B cell (primary cell): ENCODE measurements around the gene P3H3. TPM values are rescaled to one million over a fixed set of nuclear protein-coding genes. Genes with fewer than 3 reads are reported as not detected.

Experiments used
- ATAC-seq: fragments of 200-7000 bp; cut with Tn5 transposase; one replicate; pipeline ENCODE4 v1.10.0; 2021; ENCODE audit warnings: low read depth, mild to moderate bottlenecking, moderate number of reproducible peaks, moderate library complexity
- CTCF ChIA-PET: fragments of 350-600 bp; sonication (Branson Sonifier 250); formaldehyde crosslinking; loops from one replicate; lab custom pipeline; 2021; ENCODE audit warnings: antibody characterized with exemption, inconsistent platforms; lab: Charles Lee
- POLR2A ChIA-PET: fragments of 350-600 bp; sonication (Branson Sonifier 250); formaldehyde crosslinking; loops from one replicate; lab custom pipeline; 2021; ENCODE audit warnings: antibody characterized with exemption; lab: Charles Lee
- DNase-seq: peaks from one replicate; pipeline ENCODE4 v3.0.0; 2013
- H2AFZ ChIP-seq: 2 replicates; pipeline ENCODE4 v1.6.1; 2012; ENCODE audit warnings: mild to moderate bottlenecking, low read depth, low read length; ENCODE audit not compliant: insufficient read depth, poor library complexity, severe bottlenecking
- H3K27ac ChIP-seq, 2 donors: 1 replicate in 1 of 2; 2 replicates in 1 of 2; pipeline ENCODE4 v1.5.1; 2012 to 2013; ENCODE audit warnings: low read length in 2 of 2, mild to moderate bottlenecking in 2 of 2, moderate library complexity in 1 of 2
- H3K27me3 ChIP-seq, 4 experiments: fragments of 200-600 bp in 1 of 4; sonication (generic) in 1 of 4; replicated peaks in 1 of 4; 1 replicate in 2 of 4; 2 replicates in 2 of 4; pipeline versions ENCODE4 v1.6.1 to v1.7.0; 2013 to 2016; ENCODE audit warnings: low read length in 3 of 4, mild to moderate bottlenecking in 2 of 4, mixed read lengths in 1 of 4, moderate library complexity in 1 of 4; ENCODE audit not compliant: insufficient read depth in 4 of 4, control insufficient read depth in 3 of 4; ENCODE audit errors: control extremely low read depth in 1 of 4
- H3K36me3 ChIP-seq, 2 experiments: replicated peaks in 1 of 2; 1 replicate in 1 of 2; 2 replicates in 1 of 2; pipeline versions ENCODE4 v1.6.1 to v1.7.1; 2013; ENCODE audit warnings: low read length in 1 of 2; ENCODE audit not compliant: insufficient read depth in 2 of 2, control insufficient read depth in 1 of 2; ENCODE audit errors: control extremely low read depth in 1 of 2, extremely low read depth in 1 of 2
- H3K4me1 ChIP-seq, 2 donors: fragments of 200-600 bp in 1 of 2; sonication (generic) in 1 of 2; 1 replicate in 1 of 2; 2 replicates in 1 of 2; pipeline versions ENCODE4 v1.5.1 to v1.6.1; 2013 to 2017; ENCODE audit warnings: low read length in 2 of 2; ENCODE audit not compliant: control insufficient read depth in 2 of 2, insufficient read depth in 2 of 2
- H3K4me2 ChIP-seq: replicated peaks from 2 replicates; pipeline ENCODE3; 2012; ENCODE audit warnings: mild to moderate bottlenecking, low read depth, low read length; ENCODE audit not compliant: poor library complexity, severe bottlenecking
- H3K4me3 ChIP-seq, 5 experiments: fragments of 200-600 bp in 1 of 5; sonication (generic) in 1 of 5; 1 replicate in 3 of 5; 2 replicates in 2 of 5; pipeline versions ENCODE4 v1.5.1 to v1.7.0; 2011 to 2016; ENCODE audit warnings: low read length in 4 of 5, mild to moderate bottlenecking in 4 of 5, low read depth in 2 of 5, control low read depth in 1 of 5, moderate library complexity in 1 of 5; ENCODE audit not compliant: insufficient read depth in 1 of 5; ENCODE audit errors: control extremely low read depth in 1 of 5, extremely low read depth in 1 of 5
- H3K79me2 ChIP-seq: fragments of 200-600 bp; sonication (generic); one replicate; pipeline ENCODE4 v1.6.0; 2016; ENCODE audit warnings: low read length; ENCODE audit not compliant: control insufficient read depth, insufficient read depth
- H3K9ac ChIP-seq: fragments of 200-600 bp; sonication (generic); 2 replicates; pipeline ENCODE4 v1.6.1; 2017; ENCODE audit warnings: mild to moderate bottlenecking, low read length, moderate library complexity
- H3K9me3 ChIP-seq, 3 donors: one replicate each; pipeline versions ENCODE4 v1.6.1 to v1.7.1; 2013; ENCODE audit warnings: low read length in 2 of 3; ENCODE audit not compliant: control insufficient read depth in 2 of 3, insufficient read depth in 1 of 3; ENCODE audit errors: control extremely low read depth in 1 of 3
- H4K20me1 ChIP-seq: 2 replicates; pipeline ENCODE4 v1.6.0; 2012; ENCODE audit warnings: mild to moderate bottlenecking, low read length; ENCODE audit not compliant: insufficient read depth, control insufficient read depth, poor library complexity, severe bottlenecking
- H3K27ac Mint-ChIP-seq: one replicate; pipeline ENCODE4 v1.8.0; 2021; ENCODE audit warnings: mixed read lengths
- H3K27me3 Mint-ChIP-seq: one replicate; pipeline ENCODE4 v1.8.0; 2021; ENCODE audit warnings: mixed read lengths
- H3K4me1 Mint-ChIP-seq: one replicate; pipeline ENCODE4 v1.8.0; 2021; ENCODE audit warnings: mixed read lengths
- H3K4me3 Mint-ChIP-seq: one replicate; pipeline ENCODE4 v1.8.0; 2021; ENCODE audit warnings: mixed read lengths
- H3K9me3 Mint-ChIP-seq: one replicate; pipeline ENCODE4 v1.8.0; 2022; ENCODE audit warnings: mixed read lengths; ENCODE audit not compliant: insufficient read depth
- CTCF ChIP-seq: fragments of 200-600 bp; IDR thresholded peaks from one replicate; pipeline ENCODE4 v1.8.0; 2022; ENCODE audit warnings: antibody characterized with exemption, mild to moderate bottlenecking
- EZH2 ChIP-seq: IDR thresholded peaks from 2 replicates; pipeline ENCODE4 v1.6.1; 2012; ENCODE audit warnings: borderline replicate concordance, low read depth, mild to moderate bottlenecking, moderate library complexity, low read length; ENCODE audit not compliant: insufficient read depth, poor library complexity, severe bottlenecking
- WGBS: methylation state at CpG from one replicate; pipeline ENCODE4 v1.1.5; 2013; ENCODE audit warnings: missing lambda C conversion rate; ENCODE audit not compliant: insufficient coverage; 5-methylcytosine and 5-hydroxymethylcytosine counted together
- intact Hi-C: fragments of 100-400 bp; cut with micrococcal nuclease; formaldehyde crosslinking; loops from one replicate; pipeline ENCODE4 v1.10.0; 2022
- polyA plus RNA-seq: library from polyadenylated mRNA; depleted of rRNA; stranded (reverse); fragments of >200 nt; gene quantifications from 2 replicates; pipeline ENCODE4 v1.2.3, GENCODE V29; 2012
- total RNA-seq, 2 donors: library from RNA; stranded (reverse); fragments of 120-200 nt in 1 of 2; gene quantifications; 1 replicate in 1 of 2; 2 replicates in 1 of 2; pipeline versions ENCODE4 v1.2.3 to v1.2.4, GENCODE V29; 2013 to 2022

The P3H3 gene
- total and polyA plus RNA-seq, 2 donors (not counting 1 experiment from before 2014, with no cell fraction given): 0.09 TPM; not detected in 1

GRCh38 chr12:6850796-6851152 is 22.6 kb downstream of the P3H3 start:
- CTCF ChIA-PET: interaction anchor here (1.1 to 6.7 kb wide), 7 partner anchors 10 to 244 kb away, joined by 3 to 136 read pairs (median 7); partner anchors contain the start of genes GNB3, MLF2, SPSB2 and TPI1
- H3K27ac ChIP-seq: peak overlapping the region in 1 of 2 donors; percentile 91
- H3K4me2 ChIP-seq: peak overlapping the region; percentile 87
- H3K4me1 ChIP-seq: peaks cover 6 to 23% of the 10 kb centered on the region in 2 donors
- TF ChIP-seq CTCF (no peak), EZH2 (no peak)
- ATAC-seq: no peak
- peak overlapping the region; percentile 87 for H3K9ac ChIP-seq
- H4K20me1 ChIP-seq: peaks cover 3% of the 10 kb centered on the region
- H3K4me3 ChIP-seq: peak overlapping the region in 3 of 5 experiments; percentile 85 to 92 (median 85)
- no peak overlapping the region for H3K27ac Mint-ChIP-seq
- intact Hi-C loops: loop anchor here (1.0 to 5.0 kb wide), 5 partner anchors 15 to 293 kb away; partner anchors contain the start of genes IFFO1, MLF2 and PTMS
- WGBS: 64% methylated on average over 16 of the region's 16 CpGs
- H3K9me3 Mint-ChIP-seq: no peaks in the 10 kb centered on the region
- H3K79me2 ChIP-seq: peaks cover 25% of the 10 kb centered on the region
- no peaks in the 10 kb centered on the region for H3K27me3 ChIP-seq
- H3K4me3 Mint-ChIP-seq: no peak overlapping the region
- H3K36me3 ChIP-seq: peaks cover 0 to 12% of the 10 kb centered on the region in 2 experiments
- peaks cover 23% of the 10 kb centered on the region for H3K4me1 Mint-ChIP-seq
- H2AFZ ChIP-seq: peak overlapping the region; percentile 80
- no peaks in the 10 kb centered on the region for H3K9me3 ChIP-seq
- no peaks in the 10 kb centered on the region for H3K27me3 Mint-ChIP-seq
- POLR2A ChIA-PET: interaction anchor here (1.4 to 5.3 kb wide), 7 partner anchors 16 to 161 kb away, joined by 5 to 49 read pairs (median 8); partner anchors contain the start of genes C12orf57, COPS7A, LRRC23 and RNU7-1
- no peak for DNase-seq
